ENCODE results near the gene AKIP1. TPM values are rescaled to one million over a fixed set of nuclear protein-coding genes. Genes with fewer than 3 reads are reported as not detected.

The AKIP1 gene
- polyA plus RNA-seq, 1 donor from 2014 or later = 81.5 TPM

GRCh38 chr11:8925711-8926110, 14.7 kb downstream of the AKIP1 start:
- TF ChIP-seq SMC3 (conservative IDR thresholded peaks at IDR 0.05; ENCODE audit: poor library complexity) = no peak
- TF ChIP-seq POLR2AphosphoS5 (IDR thresholded peaks at IDR 0.05) = no peak
- TF ChIP-seq MXI1 (conservative IDR thresholded peaks at IDR 0.05; ENCODE audit: poor library complexity, severe bottlenecking) = no peak
- no peak for TF ChIP-seq EP300 (conservative IDR thresholded peaks at IDR 0.05; ENCODE audit: poor library complexity, severe bottlenecking)
- no peak for TF ChIP-seq TAF1 (IDR thresholded peaks at IDR 0.05; ENCODE audit: low read depth)
- no peak for TF ChIP-seq CTCF (IDR thresholded peaks at IDR 0.05; ENCODE audit: poor library complexity, severe bottlenecking)
- no peak for TF ChIP-seq REST (IDR thresholded peaks at IDR 0.05; ENCODE audit: borderline replicate concordance)
- no peak for TF ChIP-seq RAD21 (conservative IDR thresholded peaks at IDR 0.05)
- TF ChIP-seq EZH2 (IDR thresholded peaks at IDR 0.05; ENCODE audit: borderline replicate concordance, insufficient read depth, low read length, poor library complexity, severe bottlenecking) = no peak
- Histone ChIP-seq H3K79me2 (replicated peaks; ENCODE audit: insufficient read depth, low read length) (no peaks in the 10 kb centered on the region), H4K20me1 (ENCODE audit: insufficient read depth) (no peaks in the 10 kb centered on the region), H3F3A (ENCODE audit: insufficient read depth, low read length, poor library complexity, severe bottlenecking) (no peaks in the 10 kb centered on the region), H3K27me3 (ENCODE audit: insufficient read depth, low read depth, low read length) (no peaks in the 10 kb centered on the region), H3K4me2 (ENCODE audit: low read length) (no peak overlapping the region), H3K36me3 (ENCODE audit: insufficient read depth, low read length) (peaks cover 4% of the 10 kb centered on the region), H2AFZ (ENCODE audit: low read depth, low read length) (no peak overlapping the region), H3K4me3 (ENCODE audit: low read length) (no peak overlapping the region), H3K9me3 (ENCODE audit: low read length) (no peaks in the 10 kb centered on the region), H3K27ac (ENCODE audit: low read length) (no peak overlapping the region), H3K9ac (ENCODE audit: low read length) (no peak overlapping the region), H3K9me2 (ENCODE audit: insufficient read depth, low read length) (no peaks in the 10 kb centered on the region)

GRCh38 chr11:8926236-8926635, 15.2 kb downstream of the AKIP1 start:
- peaks cover 4% of the 10 kb centered on the region for H3K36me3 ChIP-seq (ENCODE audit: insufficient read depth, low read length)
- no peak overlapping the region for H2AFZ ChIP-seq (ENCODE audit: low read depth, low read length)
- H3K79me2 ChIP-seq (replicated peaks; ENCODE audit: insufficient read depth, low read length) = no peaks in the 10 kb centered on the region
- no peaks in the 10 kb centered on the region for H3K27me3 ChIP-seq (ENCODE audit: insufficient read depth, low read depth, low read length)
- H3K9me3 ChIP-seq (ENCODE audit: low read length) = no peaks in the 10 kb centered on the region
- H3K9ac ChIP-seq (ENCODE audit: low read length) = no peak overlapping the region
- H3K4me2 ChIP-seq (ENCODE audit: low read length) = no peak overlapping the region
- no peak overlapping the region for H3K27ac ChIP-seq (ENCODE audit: low read length)
- no peaks in the 10 kb centered on the region for H4K20me1 ChIP-seq (ENCODE audit: insufficient read depth)
- H3F3A ChIP-seq (ENCODE audit: insufficient read depth, low read length, poor library complexity, severe bottlenecking) = no peaks in the 10 kb centered on the region
- no peak overlapping the region for H3K4me3 ChIP-seq (ENCODE audit: low read length)
- no peaks in the 10 kb centered on the region for H3K9me2 ChIP-seq (ENCODE audit: insufficient read depth, low read length)
- TF ChIP-seq EZH2 (IDR thresholded peaks at IDR 0.05; ENCODE audit: borderline replicate concordance, insufficient read depth, low read length, poor library complexity, severe bottlenecking) = no peak
- no peak for TF ChIP-seq MXI1 (conservative IDR thresholded peaks at IDR 0.05; ENCODE audit: poor library complexity, severe bottlenecking)
- TF ChIP-seq RAD21 (conservative IDR thresholded peaks at IDR 0.05) = no peak
- TF ChIP-seq EP300 (conservative IDR thresholded peaks at IDR 0.05; ENCODE audit: poor library complexity, severe bottlenecking) = no peak

Data from neural cell (in vitro differentiated cells).